Upper lobe of left lung (tissue), 4 donors: ENCODE data around the gene ELOVL1.

Source experiments
- POLR2A ChIP-seq, 4 donors: fragments of 450-650 bp; IDR thresholded peaks; one replicate each; pipeline ENCODE4 v1.5.1; 2016 to 2017; ENCODE audit warnings: antibody characterized with exemption in 4 of 4, mild to moderate bottlenecking in 2 of 4
- TF ChIP-seq, protein P1 (sequence below), 6 experiments: fragments of 450-650 bp in 4 of 6; fragments of 200-600 bp in 2 of 6; sonication (generic) in 2 of 6; IDR thresholded peaks; one replicate each; pipeline ENCODE4 v1.5.1; 2016 to 2019; ENCODE audit warnings: antibody characterized with exemption in 6 of 6

DNA sequence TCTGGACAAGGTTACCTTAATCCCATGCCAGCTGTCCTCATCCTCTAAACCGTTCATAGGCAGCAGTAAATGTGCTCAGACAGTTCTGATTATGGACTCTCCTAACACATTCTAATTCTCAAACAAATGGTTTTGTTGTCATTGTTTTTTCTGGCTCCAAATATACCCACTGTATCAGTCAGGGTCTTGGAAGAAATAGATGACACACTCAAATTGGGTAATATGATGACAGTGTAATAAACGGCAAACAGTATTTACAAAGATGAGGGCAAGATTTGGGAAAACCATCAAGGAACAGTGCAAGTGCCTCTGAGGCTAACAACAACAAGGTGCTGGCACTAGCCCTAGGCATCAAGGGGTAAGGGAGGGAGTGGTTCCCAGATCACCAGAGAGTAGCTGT, 13.3 kb downstream of the ELOVL1 start:
- TF ChIP-seq, protein P1, sequence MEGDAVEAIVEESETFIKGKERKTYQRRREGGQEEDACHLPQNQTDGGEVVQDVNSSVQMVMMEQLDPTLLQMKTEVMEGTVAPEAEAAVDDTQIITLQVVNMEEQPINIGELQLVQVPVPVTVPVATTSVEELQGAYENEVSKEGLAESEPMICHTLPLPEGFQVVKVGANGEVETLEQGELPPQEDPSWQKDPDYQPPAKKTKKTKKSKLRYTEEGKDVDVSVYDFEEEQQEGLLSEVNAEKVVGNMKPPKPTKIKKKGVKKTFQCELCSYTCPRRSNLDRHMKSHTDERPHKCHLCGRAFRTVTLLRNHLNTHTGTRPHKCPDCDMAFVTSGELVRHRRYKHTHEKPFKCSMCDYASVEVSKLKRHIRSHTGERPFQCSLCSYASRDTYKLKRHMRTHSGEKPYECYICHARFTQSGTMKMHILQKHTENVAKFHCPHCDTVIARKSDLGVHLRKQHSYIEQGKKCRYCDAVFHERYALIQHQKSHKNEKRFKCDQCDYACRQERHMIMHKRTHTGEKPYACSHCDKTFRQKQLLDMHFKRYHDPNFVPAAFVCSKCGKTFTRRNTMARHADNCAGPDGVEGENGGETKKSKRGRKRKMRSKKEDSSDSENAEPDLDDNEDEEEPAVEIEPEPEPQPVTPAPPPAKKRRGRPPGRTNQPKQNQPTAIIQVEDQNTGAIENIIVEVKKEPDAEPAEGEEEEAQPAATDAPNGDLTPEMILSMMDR (IDR thresholded peaks at IDR 0.05), result no peak
- TF ChIP-seq POLR2A (IDR thresholded peaks at IDR 0.05), result no peak
